H9 (cell line): ENCODE results near the gene SGMS2. TPM values are rescaled to one million over a fixed set of nuclear protein-coding genes. Genes with fewer than 3 reads are reported as not detected.

Source experiments
- DNase-seq: peaks from one replicate; pipeline ENCODE4 v3.0.0-alpha.2; 2017
- H2AFZ ChIP-seq: one replicate; pipeline ENCODE4 v1.6.1; 2013; ENCODE audit warnings: mild to moderate bottlenecking, low read length, control low read depth, moderate library complexity
- H2AK5ac ChIP-seq: 2 replicates; pipeline ENCODE4 v1.6.1; 2013; ENCODE audit warnings: low read length, control low read depth, mixed read lengths; ENCODE audit not compliant: insufficient read length
- H2BK120ac ChIP-seq: one replicate; pipeline ENCODE4 v1.6.1; 2013; ENCODE audit warnings: low read depth, mild to moderate bottlenecking, low read length, control low read depth, inconsistent platforms; ENCODE audit not compliant: poor library complexity, severe bottlenecking
- H2BK12ac ChIP-seq: 2 replicates; pipeline ENCODE4 v1.6.1; 2013; ENCODE audit warnings: low read length, control low read depth, mixed read lengths, low read depth; ENCODE audit not compliant: insufficient read length
- H2BK15ac ChIP-seq: 2 replicates; pipeline ENCODE4 v1.6.1; 2013; ENCODE audit warnings: low read depth, low read length, control low read depth
- H2BK20ac ChIP-seq: one replicate; pipeline ENCODE4 v1.6.1; 2013; ENCODE audit warnings: low read depth, mild to moderate bottlenecking, low read length, control low read depth, inconsistent platforms; ENCODE audit not compliant: poor library complexity, severe bottlenecking
- H2BK5ac ChIP-seq: 2 replicates; pipeline ENCODE4 v1.6.1; 2013; ENCODE audit warnings: low read length, control low read depth, mixed read lengths; ENCODE audit not compliant: insufficient read length
- H3K14ac ChIP-seq: 2 replicates; pipeline ENCODE4 v1.6.1; 2013; ENCODE audit warnings: low read length, control low read depth; ENCODE audit not compliant: insufficient read depth
- H3K18ac ChIP-seq: 2 replicates; pipeline ENCODE4 v1.6.1; 2013; ENCODE audit warnings: low read depth, mild to moderate bottlenecking, mixed read lengths, low read length, control low read depth; ENCODE audit not compliant: insufficient read length
- H3K23ac ChIP-seq: 2 replicates; pipeline ENCODE4 v1.6.1; 2013; ENCODE audit warnings: low read length, control low read depth, mixed read lengths, low read depth; ENCODE audit not compliant: insufficient read length
- H3K23me2 ChIP-seq: 2 replicates; pipeline ENCODE4 v1.6.1; 2013; ENCODE audit warnings: low read depth, mild to moderate bottlenecking, mixed read lengths, low read length, control low read depth; ENCODE audit not compliant: insufficient read length, poor library complexity, severe bottlenecking
- H3K27ac ChIP-seq: 2 replicates; pipeline ENCODE4 v1.5.1; 2013; ENCODE audit warnings: low read length, control low read depth, mixed read lengths, low read depth; ENCODE audit not compliant: insufficient read length
- H3K27me3 ChIP-seq: 2 replicates; pipeline ENCODE4 v1.6.1; 2013; ENCODE audit warnings: low read length, control low read depth, inconsistent platforms; ENCODE audit not compliant: insufficient read depth
- H3K4ac ChIP-seq: 2 replicates; pipeline ENCODE4 v1.6.1; 2013; ENCODE audit warnings: low read depth, mild to moderate bottlenecking, control low read depth, inconsistent platforms, low read length, moderate library complexity
- H3K4me1 ChIP-seq: 2 replicates; pipeline ENCODE4 v1.6.1; 2013; ENCODE audit warnings: low read length, control low read depth, inconsistent platforms; ENCODE audit not compliant: insufficient read depth
- H3K4me2 ChIP-seq: 2 replicates; pipeline ENCODE4 v1.6.1; 2013; ENCODE audit warnings: low read length, control low read depth, mixed read lengths; ENCODE audit not compliant: insufficient read length, insufficient read depth
- H3K56ac ChIP-seq: 2 replicates; pipeline ENCODE4 v1.6.1; 2013; ENCODE audit warnings: low read depth, mild to moderate bottlenecking, mixed read lengths, low read length, control low read depth; ENCODE audit not compliant: insufficient read length
- H3K79me1 ChIP-seq: 2 replicates; pipeline ENCODE4 v1.6.1; 2013; ENCODE audit warnings: low read depth, mild to moderate bottlenecking, moderate library complexity, low read length, control low read depth, inconsistent platforms; ENCODE audit not compliant: insufficient read depth, poor library complexity, severe bottlenecking
- H3K79me2 ChIP-seq: 2 replicates; pipeline ENCODE4 v1.6.1; 2013; ENCODE audit warnings: low read length, control low read depth, inconsistent platforms; ENCODE audit not compliant: insufficient read depth
- H3K9ac ChIP-seq: 2 replicates; pipeline ENCODE4 v1.6.1; 2013; ENCODE audit warnings: low read length, control low read depth, mixed read lengths; ENCODE audit not compliant: insufficient read length; ENCODE audit errors: extremely low read depth
- H3K9me3 ChIP-seq: one replicate; pipeline ENCODE4 v1.6.1; 2013; ENCODE audit warnings: low read depth, low read length, inconsistent platforms; ENCODE audit not compliant: control insufficient read depth
- H3T11ph ChIP-seq: one replicate; pipeline ENCODE4 v1.6.1; 2013; ENCODE audit warnings: mild to moderate bottlenecking, low read length, control low read depth, inconsistent platforms
- H4K20me1 ChIP-seq: one replicate; pipeline ENCODE4 v1.6.1; 2013; ENCODE audit not compliant: control insufficient read depth, insufficient read length, insufficient read depth
- H4K5ac ChIP-seq: 2 replicates; pipeline ENCODE4 v1.6.1; 2013; ENCODE audit warnings: low read depth, mild to moderate bottlenecking, mixed read lengths, low read length, control low read depth; ENCODE audit not compliant: insufficient read length
- H4K8ac ChIP-seq: replicated peaks from 2 replicates; pipeline ENCODE4 v1.6.1; 2013; ENCODE audit warnings: low read length, control low read depth, mixed read lengths, low read depth; ENCODE audit not compliant: insufficient read length
- H4K91ac ChIP-seq: 2 replicates; pipeline ENCODE4 v1.6.1; 2013; ENCODE audit warnings: low read depth, mild to moderate bottlenecking, moderate library complexity, mixed read lengths, low read length, control low read depth; ENCODE audit not compliant: insufficient read length
- H3K27ac Mint-ChIP-seq, 3 experiments: 2 replicates in 2 of 3; 3 replicates in 1 of 3; pipeline ENCODE4 v1.8.0; 2020 to 2021; ENCODE audit warnings: mixed read lengths in 3 of 3, mild to moderate bottlenecking in 1 of 3, moderate library complexity in 1 of 3
- H3K27me3 Mint-ChIP-seq: 2 replicates; pipeline ENCODE4 v1.8.0; 2021; ENCODE audit warnings: low read depth, mild to moderate bottlenecking, moderate library complexity, mixed read lengths
- H3K36me3 Mint-ChIP-seq, 3 experiments: 2 replicates in 2 of 3; 3 replicates in 1 of 3; pipeline ENCODE4 v1.8.0; 2020 to 2021; ENCODE audit warnings: low read depth in 3 of 3, mixed read lengths in 3 of 3; ENCODE audit not compliant: insufficient read depth in 1 of 3
- H3K4me1 Mint-ChIP-seq, 2 experiments: 2 replicates each; pipeline ENCODE4 v1.8.0; 2020; ENCODE audit warnings: mixed read lengths in 2 of 2
- H3K4me3 Mint-ChIP-seq, 2 experiments: 2 replicates in 1 of 2; 3 replicates in 1 of 2; pipeline ENCODE4 v1.8.0; 2020 to 2021; ENCODE audit warnings: mild to moderate bottlenecking in 2 of 2, mixed read lengths in 2 of 2, moderate library complexity in 1 of 2
- H3K9me3 Mint-ChIP-seq, 2 experiments: 2 replicates in 1 of 2; 3 replicates in 1 of 2; pipeline ENCODE4 v1.8.0; 2020; ENCODE audit warnings: mild to moderate bottlenecking in 2 of 2, mixed read lengths in 2 of 2, moderate library complexity in 1 of 2
- CTCF ChIP-seq: fragments of 200-600 bp; sonication (generic); conservative IDR thresholded peaks from 3 replicates; pipeline ENCODE4 v1.8.0; 2021; ENCODE audit warnings: antibody characterized with exemption, mild to moderate bottlenecking
- WGBS: extraction: QIAGEN DNeasy Blood & Tissue Kit; methylation state at CpG from one replicate; pipeline ENCODE4 v1.1.7; 2013; ENCODE audit warnings: missing lambda C conversion rate, low lambda C conversion rate, mixed read lengths; ENCODE audit not compliant: insufficient read length; ENCODE audit errors: extremely low coverage; 5-methylcytosine and 5-hydroxymethylcytosine counted together
- total RNA-seq: library from RNA; stranded (reverse); gene quantifications from 2 replicates; pipeline ENCODE4 v1.2.1, GENCODE V29; 2021

The SGMS2 gene
- total RNA-seq, 1 experiment from 2014 or later, result 9.7 TPM

GRCh38 chr4:107894138-107894603, 69.4 kb downstream of the SGMS2 start:
- Histone ChIP-seq H3K9me3 (no peaks in the 10 kb centered on the region), H3K23me2 (no peaks in the 10 kb centered on the region), H3K79me2 (no peaks in the 10 kb centered on the region), H3K79me1 (no peaks in the 10 kb centered on the region), H3K14ac (no peak overlapping the region), H3T11ph (no peak overlapping the region), H3K4me2 (no peak overlapping the region), H3K27ac (no peak overlapping the region), H3K27me3 (no peaks in the 10 kb centered on the region), H3K18ac (no peak overlapping the region), H2AK5ac (no peak overlapping the region), H3K23ac (no peak overlapping the region), H2AFZ (no peak overlapping the region), H3K9ac (no peak overlapping the region), H2BK120ac (no peak overlapping the region), H2BK12ac (no peak overlapping the region), H2BK15ac (no peak overlapping the region), H4K20me1 (no peaks in the 10 kb centered on the region), H2BK5ac (no peak overlapping the region), H4K5ac (no peak overlapping the region), H4K8ac (no peak overlapping the region), H3K4ac (no peak overlapping the region), H3K4me1 (peaks cover 2% of the 10 kb centered on the region; the same call in 1 of the 2 replicates), H4K91ac (no peak overlapping the region), H3K56ac (no peak overlapping the region), H2BK20ac (peak overlapping the region; percentile 3)
- peaks cover 26 to 27% of the 10 kb centered on the region in 2 experiments for H3K9me3 Mint-ChIP-seq
- DNase-seq, result no peak
- H3K36me3 Mint-ChIP-seq, result peaks cover 22 to 47% (median 30%) of the 10 kb centered on the region in 3 experiments
- H3K4me1 Mint-ChIP-seq, result peaks cover 23 to 37% of the 10 kb centered on the region in 2 experiments
- no peak overlapping the region for H3K4me3 Mint-ChIP-seq
- no CpG with 5 or more reads among the region's 6 CpGs for WGBS
- no peak for TF ChIP-seq CTCF
- no peaks in the 10 kb centered on the region for H3K27me3 Mint-ChIP-seq
- peak overlapping the region in 1 of 3 experiments; percentile 18; a peak in 1 of 7 replicates for H3K27ac Mint-ChIP-seq
